Mesothelial cell of epicardium (in vitro differentiated cells): Measurements from ENCODE around the gene DENND1A. TPM values are rescaled to one million over a fixed set of nuclear protein-coding genes. Genes with fewer than 3 reads are reported as not detected.

Experiments
- DNase-seq, 2 experiments: peaks; one replicate each; pipeline ENCODE4 v3.0.0; 2021; ENCODE audit warnings: low spot score in 2 of 2; ENCODE audit not compliant: unreplicated experiment in 2 of 2
- H3K27ac Mint-ChIP-seq: 2 replicates; pipeline ENCODE4 v1.8.0; 2021; ENCODE audit warnings: mixed read lengths
- H3K27me3 Mint-ChIP-seq: 2 replicates; pipeline ENCODE4 v1.8.0; 2021; ENCODE audit warnings: low read depth, mixed read lengths
- H3K36me3 Mint-ChIP-seq: 2 replicates; pipeline ENCODE4 v1.8.0; 2021; ENCODE audit warnings: mixed read lengths
- H3K4me1 Mint-ChIP-seq: 2 replicates; pipeline ENCODE4 v1.8.0; 2021; ENCODE audit warnings: mixed read lengths
- H3K4me3 Mint-ChIP-seq: 2 replicates; pipeline ENCODE4 v1.8.0; 2021; ENCODE audit warnings: mild to moderate bottlenecking, moderate library complexity, mixed read lengths
- H3K9me3 Mint-ChIP-seq: 2 replicates; pipeline ENCODE4 v1.8.0; 2021; ENCODE audit warnings: mixed read lengths
- CTCF ChIP-seq: fragments of 200-600 bp; sonication (generic); IDR thresholded peaks from one replicate; pipeline ENCODE4 v1.5.0; 2021; ENCODE audit warnings: antibody characterized with exemption; ENCODE audit not compliant: unreplicated experiment
- total RNA-seq: library from RNA; stranded (reverse); gene quantifications from 3 replicates; pipeline ENCODE4 v1.2.1, GENCODE V29; 2021

DENND1A gene
- total RNA-seq, 1 donor from 2014 or later, result 23.4 TPM

- DNase-seq, result no peak
- TF ChIP-seq CTCF, result no peak
- Mint-ChIP-seq H3K4me1 (no peaks in the 10 kb centered on the region), H3K36me3 (peaks cover 4% of the 10 kb centered on the region), H3K9me3 (peaks cover 3% of the 10 kb centered on the region), H3K27me3 (peaks cover 2% of the 10 kb centered on the region), H3K4me3 (no peak overlapping the region), H3K27ac (no peak overlapping the region)
Measured at GRCh38 chr9:123710299-123710698, 219.6 kb downstream of the DENND1A start.

GRCh38 chr9:123702483-123702882 is 227.4 kb downstream of the DENND1A start:
- H3K9me3 Mint-ChIP-seq, result peaks cover 44% of the 10 kb centered on the region
- TF ChIP-seq CTCF, result no peak
- no peak overlapping the region for H3K4me3 Mint-ChIP-seq
- no peak overlapping the region for H3K27ac Mint-ChIP-seq
- no peaks in the 10 kb centered on the region for H3K4me1 Mint-ChIP-seq
- peaks cover 1% of the 10 kb centered on the region for H3K27me3 Mint-ChIP-seq
- peaks cover 20% of the 10 kb centered on the region for H3K36me3 Mint-ChIP-seq
- no peak for DNase-seq

- DNase-seq, result no peak
- Mint-ChIP-seq H3K27ac (no peak overlapping the region), H3K4me1 (peaks cover 3% of the 10 kb centered on the region), H3K27me3 (peaks cover 22% of the 10 kb centered on the region), H3K9me3 (peaks cover 24% of the 10 kb centered on the region), H3K36me3 (peaks cover 13% of the 10 kb centered on the region), H3K4me3 (no peak overlapping the region)
- TF ChIP-seq CTCF, result no peak
Measured at GRCh38 chr9:123697686-123698085, 232.2 kb downstream of the DENND1A start.

GRCh38 chr9:123696476-123696875 is 233.4 kb downstream of the DENND1A start:
- Mint-ChIP-seq H3K9me3 (peaks cover 13% of the 10 kb centered on the region), H3K27me3 (peaks cover 30% of the 10 kb centered on the region), H3K27ac (no peak overlapping the region), H3K4me1 (peaks cover 3% of the 10 kb centered on the region), H3K36me3 (peaks cover 7% of the 10 kb centered on the region), H3K4me3 (no peak overlapping the region)
- DNase-seq, result no peak
- TF ChIP-seq CTCF, result no peak

GRCh38 chr9:123695386-123695785 is 234.5 kb downstream of the DENND1A start:
- Mint-ChIP-seq H3K4me1 (peaks cover 3% of the 10 kb centered on the region), H3K9me3 (peaks cover 4% of the 10 kb centered on the region), H3K27ac (no peak overlapping the region), H3K36me3 (peaks cover 9% of the 10 kb centered on the region), H3K4me3 (no peak overlapping the region), H3K27me3 (peaks cover 39% of the 10 kb centered on the region)
- TF ChIP-seq CTCF, result no peak
- no peak for DNase-seq

- Mint-ChIP-seq H3K4me1 (peaks cover 8% of the 10 kb centered on the region), H3K36me3 (peaks cover 5% of the 10 kb centered on the region), H3K4me3 (no peak overlapping the region), H3K9me3 (no peaks in the 10 kb centered on the region), H3K27ac (no peak overlapping the region), H3K27me3 (peaks cover 52% of the 10 kb centered on the region)
- DNase-seq, result no peak
- TF ChIP-seq CTCF, result no peak
Measured at GRCh38 chr9:123691765-123692303, 238.1 kb downstream of the DENND1A start.
